Mesenchymal stem cell (in vitro differentiated cells and primary cell): ENCODE data around the gene SYNM.

Experiments
- DNase-seq: peaks from one replicate; pipeline ENCODE4 v3.0.0-alpha.2; 2013
- H2AFZ ChIP-seq: one replicate; pipeline ENCODE4 v1.6.1; 2013; ENCODE audit warnings: low read depth, mild to moderate bottlenecking, control low read depth, inconsistent platforms, low read length, moderate library complexity
- H2AK5ac ChIP-seq: 2 replicates; pipeline ENCODE4 v1.6.1; 2013; ENCODE audit warnings: low read length, moderate library complexity, mild to moderate bottlenecking, inconsistent platforms; ENCODE audit not compliant: severe bottlenecking
- H2BK120ac ChIP-seq: one replicate; pipeline ENCODE4 v1.6.1; 2013; ENCODE audit warnings: low read depth, mild to moderate bottlenecking, inconsistent platforms, low read length, moderate library complexity
- H2BK12ac ChIP-seq, 2 experiments: one replicate each; pipeline ENCODE4 v1.6.1; 2013; ENCODE audit warnings: inconsistent platforms in 2 of 2, low read length in 2 of 2, mild to moderate bottlenecking in 2 of 2, moderate library complexity in 2 of 2, control low read depth in 1 of 2
- H2BK15ac ChIP-seq: one replicate; pipeline ENCODE4 v1.6.1; 2013; ENCODE audit warnings: mild to moderate bottlenecking, low read depth, inconsistent platforms; ENCODE audit not compliant: poor library complexity, severe bottlenecking
- H2BK5ac ChIP-seq: 2 replicates; pipeline ENCODE4 v1.6.1; 2013; ENCODE audit warnings: low read depth, mild to moderate bottlenecking, low read length, control low read depth, inconsistent platforms; ENCODE audit not compliant: poor library complexity, severe bottlenecking
- H3K14ac ChIP-seq, 2 experiments: one replicate each; pipeline ENCODE4 v1.6.1; 2013; ENCODE audit warnings: inconsistent platforms in 2 of 2, low read length in 2 of 2, control low read depth in 1 of 2, mild to moderate bottlenecking in 1 of 2, moderate library complexity in 1 of 2
- H3K18ac ChIP-seq, 2 experiments: one replicate each; pipeline ENCODE4 v1.6.1; 2013; ENCODE audit warnings: inconsistent platforms in 2 of 2, low read length in 2 of 2, control low read depth in 1 of 2, low read depth in 1 of 2, mild to moderate bottlenecking in 1 of 2
- H3K23ac ChIP-seq, 2 experiments: one replicate each; pipeline ENCODE4 v1.6.1; 2013; ENCODE audit warnings: inconsistent platforms in 2 of 2, low read length in 2 of 2, mild to moderate bottlenecking in 2 of 2, moderate library complexity in 2 of 2, control low read depth in 1 of 2
- H3K27ac ChIP-seq: 2 replicates; pipeline ENCODE4 v1.5.1; 2013; ENCODE audit warnings: mild to moderate bottlenecking, moderate library complexity, low read length, control low read depth, inconsistent platforms; ENCODE audit not compliant: poor library complexity, severe bottlenecking
- H3K27me3 ChIP-seq, 2 experiments: 2 replicates each; pipeline versions ENCODE4 v1.6.1 to v1.7.0; 2013; ENCODE audit warnings: low read length in 2 of 2, mild to moderate bottlenecking in 2 of 2, moderate library complexity in 2 of 2, control low read depth in 1 of 2, inconsistent platforms in 1 of 2; ENCODE audit not compliant: control insufficient read depth in 1 of 2, insufficient read depth in 1 of 2
- H3K36me3 ChIP-seq, 2 experiments: 2 replicates each; pipeline versions ENCODE4 v1.6.1 to v1.7.0; 2013; ENCODE audit warnings: low read length in 2 of 2, control low read depth in 1 of 2, inconsistent platforms in 1 of 2, low read depth in 1 of 2, mild to moderate bottlenecking in 1 of 2; ENCODE audit not compliant: insufficient read depth in 2 of 2, control insufficient read depth in 1 of 2
- H3K4ac ChIP-seq, 2 experiments: one replicate each; pipeline ENCODE4 v1.6.1; 2013; ENCODE audit warnings: inconsistent platforms in 2 of 2, low read length in 2 of 2, mild to moderate bottlenecking in 2 of 2, moderate library complexity in 2 of 2, control low read depth in 1 of 2, low read depth in 1 of 2
- H3K4me1 ChIP-seq: 2 replicates; pipeline ENCODE4 v1.6.1; 2013; ENCODE audit warnings: low read depth, low read length, control low read depth; ENCODE audit not compliant: control insufficient read depth, insufficient read depth
- H3K4me2 ChIP-seq: 2 replicates; pipeline ENCODE4 v1.6.1; 2013; ENCODE audit warnings: low read length, mild to moderate bottlenecking, inconsistent platforms; ENCODE audit not compliant: poor library complexity, severe bottlenecking
- H3K4me3 ChIP-seq, 2 experiments: 2 replicates each; pipeline versions ENCODE4 v1.5.1 to v1.7.0; 2013; ENCODE audit warnings: low read length in 2 of 2, mild to moderate bottlenecking in 2 of 2, control low read depth in 1 of 2, low read depth in 1 of 2; ENCODE audit not compliant: insufficient read depth in 1 of 2
- H3K79me1 ChIP-seq: replicated peaks from 2 replicates; pipeline ENCODE4 v1.6.1; 2013; ENCODE audit warnings: mild to moderate bottlenecking, control low read depth, low read length, inconsistent platforms; ENCODE audit not compliant: poor library complexity, severe bottlenecking
- H3K9ac ChIP-seq: 2 replicates; pipeline ENCODE4 v1.7.0; 2013; ENCODE audit warnings: mild to moderate bottlenecking, low read length, moderate library complexity
- H3K9me3 ChIP-seq: 2 replicates; pipeline ENCODE4 v1.7.0; 2013; ENCODE audit warnings: mild to moderate bottlenecking, low read length; ENCODE audit not compliant: control insufficient read depth
- H4K8ac ChIP-seq: one replicate; pipeline ENCODE4 v1.6.1; 2013; ENCODE audit warnings: inconsistent platforms, mild to moderate bottlenecking, low read length, moderate library complexity
- H4K91ac ChIP-seq: one replicate; pipeline ENCODE4 v1.6.1; 2013; ENCODE audit warnings: mild to moderate bottlenecking, low read length, inconsistent platforms
- WGBS: methylation state at CpG from one replicate; pipeline ENCODE4 v1.1.7; 2013; ENCODE audit warnings: mixed read lengths; 5-methylcytosine and 5-hydroxymethylcytosine counted together

The SYNM gene

GRCh38 chr15:99154271-99154670, 49.4 kb downstream of the SYNM start:
- Histone ChIP-seq H2BK12ac (no peak overlapping the region), H3K18ac (no peak overlapping the region), H2AK5ac (no peak overlapping the region), H3K79me1 (peaks cover 3% of the 10 kb centered on the region), H2BK15ac (no peak overlapping the region), H3K23ac (no peak overlapping the region), H2AFZ (no peak overlapping the region), H3K27me3 (no peaks in the 10 kb centered on the region), H2BK5ac (no peak overlapping the region), H2BK120ac (no peak overlapping the region), H3K4me3 (no peak overlapping the region), H3K4me1 (peaks cover 7% of the 10 kb centered on the region), H3K9ac (no peak overlapping the region), H3K36me3 (peaks cover 33 to 44% of the 10 kb centered on the region in 2 experiments), H3K27ac (no peak overlapping the region), H4K8ac (no peak overlapping the region), H3K4me2 (no peak overlapping the region), H3K14ac (no peak overlapping the region), H3K9me3 (no peaks in the 10 kb centered on the region), H3K4ac (no peak overlapping the region), H4K91ac (no peak overlapping the region)
- DNase-seq = no peak
- WGBS = 42% methylated on average over 1 of the region's 2 CpGs

- H3K18ac ChIP-seq = no peak overlapping the region
- WGBS = 82% methylated on average over 8 of the region's 9 CpGs
- no peak overlapping the region for H3K9ac ChIP-seq
- DNase-seq = no peak
- peaks cover 23 to 37% of the 10 kb centered on the region in 2 experiments for H3K36me3 ChIP-seq
- H2AK5ac ChIP-seq = no peak overlapping the region
- no peak overlapping the region for H2BK120ac ChIP-seq
- peaks cover 7% of the 10 kb centered on the region for H3K4me1 ChIP-seq
- no peak overlapping the region for H2BK12ac ChIP-seq
- H2AFZ ChIP-seq = no peak overlapping the region
- no peak overlapping the region for H3K4ac ChIP-seq
- H3K27ac ChIP-seq = no peak overlapping the region
- no peaks in the 10 kb centered on the region for H3K27me3 ChIP-seq
- no peak overlapping the region for H3K23ac ChIP-seq
- peaks cover 1% of the 10 kb centered on the region for H3K79me1 ChIP-seq
- H2BK5ac ChIP-seq = no peak overlapping the region
- H3K9me3 ChIP-seq = no peaks in the 10 kb centered on the region
- H2BK15ac ChIP-seq = no peak overlapping the region
- H3K4me2 ChIP-seq = no peak overlapping the region
- no peak overlapping the region for H4K91ac ChIP-seq
- no peak overlapping the region for H3K4me3 ChIP-seq
- no peak overlapping the region for H4K8ac ChIP-seq
- no peak overlapping the region for H3K14ac ChIP-seq
Measured at GRCh38 chr15:99155961-99156443, 51.1 kb downstream of the SYNM start.

- Histone ChIP-seq H2BK120ac (no peak overlapping the region), H4K8ac (no peak overlapping the region), H3K9me3 (no peaks in the 10 kb centered on the region), H3K23ac (no peak overlapping the region), H2AFZ (no peak overlapping the region), H3K14ac (no peak overlapping the region), H3K18ac (peak overlapping the region in 1 of 2 experiments; percentile 57), H2BK5ac (no peak overlapping the region), H3K36me3 (peaks cover 14 to 41% of the 10 kb centered on the region in 2 experiments), H3K4me1 (peaks cover 7% of the 10 kb centered on the region), H3K9ac (no peak overlapping the region), H3K27me3 (no peaks in the 10 kb centered on the region), H3K79me1 (peaks cover 4% of the 10 kb centered on the region), H3K27ac (no peak overlapping the region), H3K4me2 (no peak overlapping the region), H4K91ac (no peak overlapping the region), H2BK15ac (no peak overlapping the region), H2AK5ac (no peak overlapping the region), H3K4me3 (no peak overlapping the region), H2BK12ac (no peak overlapping the region), H3K4ac (no peak overlapping the region)
- DNase-seq = peak; percentile 38
- WGBS = no CpG with 5 or more reads among the region's 3 CpGs
Measured at GRCh38 chr15:99157456-99157855, 52.6 kb downstream of the SYNM start.

- H3K79me1 ChIP-seq = peaks cover 4% of the 10 kb centered on the region
- no peak overlapping the region for H2BK120ac ChIP-seq
- H3K4me1 ChIP-seq = peaks cover 7% of the 10 kb centered on the region
- no peak overlapping the region for H3K4ac ChIP-seq
- H2BK5ac ChIP-seq = no peak overlapping the region
- no peaks in the 10 kb centered on the region for H3K9me3 ChIP-seq
- no peak overlapping the region for H2AK5ac ChIP-seq
- peak overlapping the region in 1 of 2 experiments; percentile 15 for H2BK12ac ChIP-seq
- no peak overlapping the region for H3K4me3 ChIP-seq
- WGBS = 98% methylated on average over 5 of the region's 6 CpGs
- H2AFZ ChIP-seq = no peak overlapping the region
- peaks cover 22 to 46% of the 10 kb centered on the region in 2 experiments for H3K36me3 ChIP-seq
- H3K27ac ChIP-seq = no peak overlapping the region
- no peak for DNase-seq
- H3K18ac ChIP-seq = peak overlapping the region in 1 of 2 experiments; percentile 48
- no peaks in the 10 kb centered on the region for H3K27me3 ChIP-seq
- H3K14ac ChIP-seq = no peak overlapping the region
- H4K91ac ChIP-seq = no peak overlapping the region
- no peak overlapping the region for H3K23ac ChIP-seq
- peak overlapping the region; percentile 43 for H4K8ac ChIP-seq
- H3K4me2 ChIP-seq = no peak overlapping the region
- H2BK15ac ChIP-seq = peak overlapping the region; percentile 26
- H3K9ac ChIP-seq = no peak overlapping the region
Measured at GRCh38 chr15:99158626-99159412, 53.9 kb downstream of the SYNM start.
